GM15510 (cell line): ENCODE results near the gene MAP3K4.

Experiments used
- POLR2A ChIP-seq: IDR thresholded peaks from 3 replicates; pipeline ENCODE4 v1.6.1; 2011; ENCODE audit warnings: borderline replicate concordance; ENCODE audit not compliant: insufficient read length; ENCODE audit errors: extremely low read depth

Gene MAP3K4

DNA sequence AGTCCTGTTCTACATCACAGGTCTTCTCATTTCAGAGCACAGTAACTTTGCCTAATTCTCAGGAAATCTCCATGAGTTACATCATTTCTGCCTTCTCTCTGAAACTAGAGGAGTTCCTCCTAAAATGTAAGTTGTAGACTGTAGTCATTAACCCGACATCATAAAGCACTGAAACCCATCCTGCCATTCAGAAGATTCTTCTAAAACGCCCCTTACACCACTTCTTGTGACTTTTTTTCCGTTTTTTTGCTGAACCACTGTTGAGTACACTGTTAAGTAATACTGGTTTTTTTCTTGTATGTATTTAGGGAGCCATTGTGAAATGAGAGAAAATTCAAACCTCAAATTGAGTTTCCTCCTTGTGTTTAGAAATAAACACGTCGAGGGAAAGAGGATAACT lies 117.3 kb downstream of the MAP3K4 start:
- no peak for TF ChIP-seq POLR2A

DNA sequence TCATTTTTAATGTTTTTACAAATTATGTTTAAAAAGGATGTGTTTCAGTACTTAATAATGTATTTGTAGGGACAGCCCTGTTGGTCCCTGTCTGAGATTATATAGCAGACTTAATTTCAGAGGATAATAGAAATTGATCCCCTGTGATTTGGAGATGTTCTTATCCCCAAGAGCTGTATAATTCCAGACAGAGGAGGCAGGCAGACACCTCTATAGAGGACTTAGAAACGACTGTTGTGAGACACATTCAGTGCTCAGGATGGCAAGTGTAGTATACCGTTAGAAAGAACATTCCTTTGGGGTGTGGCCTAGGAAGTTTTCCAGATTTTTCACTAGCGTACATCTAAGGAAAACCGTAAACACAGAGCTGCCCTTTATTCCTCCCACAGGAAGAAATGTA lies 117.8 kb downstream of the MAP3K4 start:
- TF ChIP-seq POLR2A = no peak

DNA sequence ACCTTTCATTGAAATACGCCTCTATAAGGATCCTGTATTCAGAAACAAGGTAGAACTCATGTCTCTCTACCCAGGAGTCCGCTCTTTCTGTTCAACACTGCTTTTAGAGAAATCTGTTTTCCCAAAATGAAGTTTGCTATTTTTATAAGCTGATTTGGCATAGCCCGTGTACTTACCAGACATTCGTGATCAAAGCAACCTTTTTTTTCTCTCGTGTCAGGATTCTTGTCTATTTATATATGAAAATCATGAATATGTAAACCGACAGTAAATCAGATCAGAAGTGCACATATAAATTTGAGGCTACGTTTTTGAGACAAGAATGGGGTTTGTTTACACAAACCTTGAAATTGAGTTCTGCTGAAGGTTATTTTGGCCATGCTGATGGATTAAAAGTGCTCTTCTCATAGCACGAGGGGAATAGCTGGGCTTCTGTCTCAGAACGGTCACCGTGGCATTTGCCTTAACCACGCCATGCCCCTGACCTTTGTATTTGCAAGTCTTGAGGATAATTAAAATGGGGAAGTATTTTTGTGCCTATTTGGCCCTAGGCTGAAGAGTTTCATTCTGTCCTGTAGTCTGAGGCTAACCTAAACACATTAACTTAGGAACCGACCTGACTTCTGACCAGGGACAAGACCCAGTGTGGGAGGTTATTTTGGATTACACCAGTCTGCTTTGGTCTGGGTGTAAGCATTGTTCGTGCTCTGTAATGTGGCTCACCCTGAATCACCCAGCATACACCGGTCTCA lies 118.6 kb downstream of the MAP3K4 start:
- no peak for TF ChIP-seq POLR2A

DNA sequence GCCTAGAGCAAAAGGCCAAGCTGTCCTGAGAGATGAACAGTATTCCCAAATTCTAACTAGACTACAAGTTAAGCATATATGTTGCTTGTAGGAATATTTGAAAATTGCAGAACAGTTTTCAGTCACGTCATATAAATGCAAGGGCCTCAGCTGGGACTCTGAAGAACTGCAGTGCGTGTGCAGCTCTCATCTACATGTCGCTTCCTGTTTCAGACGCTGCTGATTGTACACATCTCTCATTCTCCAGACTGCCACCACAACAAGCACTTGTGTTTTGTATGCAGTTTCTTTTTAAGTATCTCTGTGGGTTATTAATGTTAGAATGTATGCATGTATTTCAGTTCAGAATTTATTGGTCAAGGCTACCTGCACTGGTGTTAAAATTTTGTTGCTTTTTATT lies 119.7 kb downstream of the MAP3K4 start:
- TF ChIP-seq POLR2A = no peak

DNA sequence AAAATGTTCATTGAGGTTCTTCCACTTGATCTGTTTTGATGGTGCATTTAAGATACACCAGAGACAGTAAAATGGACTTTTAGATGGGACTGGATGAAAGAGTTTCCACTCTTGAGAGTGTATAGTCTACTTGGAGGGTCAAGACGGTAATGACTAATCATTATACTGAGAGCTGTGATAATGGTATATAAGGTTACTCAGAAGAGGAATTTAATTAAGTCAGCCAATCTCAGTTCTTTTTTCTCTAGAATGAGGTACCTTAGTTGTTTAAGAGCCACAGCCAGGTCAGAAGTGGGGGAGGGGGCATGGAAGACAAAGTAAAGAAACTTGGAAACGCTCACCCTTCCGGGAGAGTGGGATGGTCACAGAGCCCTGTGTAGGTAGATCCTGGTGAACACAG lies 123.9 kb downstream of the MAP3K4 start:
- TF ChIP-seq POLR2A = no peak

DNA sequence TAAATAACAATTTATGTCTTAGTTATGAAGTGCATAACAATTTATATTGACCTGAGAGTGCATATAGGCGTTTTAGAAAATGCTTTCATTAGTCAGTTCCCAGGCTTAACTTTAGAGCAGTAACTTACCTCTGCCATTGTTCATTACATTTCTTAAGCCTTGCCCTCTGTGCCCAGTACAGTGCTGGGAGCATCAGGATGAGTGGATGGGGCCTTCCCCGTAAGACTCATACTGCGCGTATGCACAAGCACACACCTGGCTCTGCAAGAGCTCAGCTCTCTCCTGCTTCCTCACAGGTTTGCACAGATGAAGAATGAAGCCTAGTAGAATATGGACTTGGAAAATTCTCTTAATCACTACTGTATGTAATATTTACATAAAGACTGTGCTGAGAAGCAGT lies 125.0 kb downstream of the MAP3K4 start:
- no peak for TF ChIP-seq POLR2A

DNA sequence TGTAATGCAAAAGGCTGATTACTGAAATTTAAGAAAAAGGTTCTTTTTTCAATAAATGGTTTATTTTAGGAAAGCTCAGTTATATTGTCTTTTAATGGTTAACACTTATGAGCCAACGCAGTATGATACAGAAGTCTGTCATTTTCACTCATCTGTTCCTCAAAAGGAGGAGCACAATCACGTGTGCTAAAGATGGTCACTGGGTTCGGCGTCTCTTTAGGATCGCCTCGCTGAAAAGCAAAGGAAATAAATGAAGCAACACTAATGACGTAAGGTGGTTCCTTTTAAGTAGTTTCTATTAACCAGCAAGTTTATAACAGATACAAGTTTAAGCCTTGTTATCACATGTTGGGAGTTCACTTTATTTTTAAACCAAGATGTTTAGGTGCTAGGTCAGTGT lies 125.7 kb downstream of the MAP3K4 start:
- no peak for TF ChIP-seq POLR2A

DNA sequence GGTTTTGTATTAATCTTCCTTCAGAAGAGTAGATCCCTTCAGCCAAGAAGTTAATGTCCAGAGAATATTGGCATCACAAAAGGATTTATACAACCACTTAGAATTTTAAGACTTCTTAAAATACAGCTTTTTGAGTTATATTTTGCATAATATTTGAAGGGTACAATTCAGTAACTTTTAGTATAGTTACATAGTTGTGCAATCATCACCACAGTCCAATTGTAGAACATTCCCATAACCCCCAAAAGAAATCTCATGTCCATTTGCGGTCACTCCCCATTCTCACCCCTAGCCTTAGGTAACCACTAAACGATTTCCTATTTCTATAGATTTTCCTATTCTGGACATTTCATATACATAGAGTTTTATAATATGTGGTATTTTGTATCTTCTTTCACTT lies 126.4 kb downstream of the MAP3K4 start:
- TF ChIP-seq POLR2A = no peak

DNA sequence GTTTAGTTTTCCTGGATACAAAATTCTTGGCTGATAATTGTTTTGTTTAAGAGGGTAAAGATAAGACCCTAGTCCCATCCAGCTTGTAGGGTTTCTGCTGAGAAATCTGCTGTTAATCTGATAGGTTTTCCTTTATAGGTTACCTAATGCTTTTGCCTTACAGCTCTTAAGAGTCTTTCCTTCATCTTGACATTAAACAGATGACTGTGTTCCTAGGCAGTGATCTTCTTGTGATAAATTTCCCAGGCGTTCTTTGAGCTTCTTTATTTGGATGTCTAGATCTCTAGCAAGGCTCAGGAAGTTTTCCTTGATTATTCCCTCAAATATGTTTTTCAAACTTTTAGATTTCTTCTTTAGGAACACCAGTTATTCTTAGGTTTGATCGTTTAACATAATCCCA lies 134.0 kb downstream of the MAP3K4 start:
- TF ChIP-seq POLR2A = no peak

DNA sequence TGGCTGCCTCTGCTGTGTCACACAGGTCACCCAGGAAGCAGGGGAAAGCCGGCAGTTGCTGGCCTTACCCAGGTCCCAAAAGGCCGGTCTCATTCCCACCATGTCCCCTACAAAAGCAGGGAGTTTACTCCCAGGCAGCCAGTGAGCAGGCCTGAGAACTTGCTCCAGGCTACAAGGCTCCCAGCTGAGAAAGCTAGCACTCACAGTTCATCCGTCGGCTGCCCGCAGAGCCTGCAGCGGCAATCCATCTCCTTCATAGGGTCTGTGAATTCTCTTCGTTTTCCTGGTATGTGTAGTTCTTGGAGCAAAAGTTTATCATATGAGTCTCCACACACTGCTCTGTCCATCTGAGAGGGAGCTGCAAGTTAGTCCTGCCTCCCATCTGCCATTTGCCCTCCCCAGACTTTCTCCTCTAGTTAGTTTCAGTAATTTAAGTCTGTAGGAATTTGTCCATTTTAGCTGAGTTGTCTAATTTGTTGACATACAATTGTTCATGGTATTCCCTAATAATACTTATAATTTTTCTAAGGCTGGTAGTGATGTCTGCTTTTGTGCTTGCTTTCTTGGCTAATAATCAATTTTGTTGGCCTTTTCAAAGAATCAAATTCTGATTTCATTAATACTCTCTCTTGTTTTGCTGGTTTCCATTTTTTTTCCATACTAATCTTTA lies 135.6 kb downstream of the MAP3K4 start:
- TF ChIP-seq POLR2A = no peak

DNA sequence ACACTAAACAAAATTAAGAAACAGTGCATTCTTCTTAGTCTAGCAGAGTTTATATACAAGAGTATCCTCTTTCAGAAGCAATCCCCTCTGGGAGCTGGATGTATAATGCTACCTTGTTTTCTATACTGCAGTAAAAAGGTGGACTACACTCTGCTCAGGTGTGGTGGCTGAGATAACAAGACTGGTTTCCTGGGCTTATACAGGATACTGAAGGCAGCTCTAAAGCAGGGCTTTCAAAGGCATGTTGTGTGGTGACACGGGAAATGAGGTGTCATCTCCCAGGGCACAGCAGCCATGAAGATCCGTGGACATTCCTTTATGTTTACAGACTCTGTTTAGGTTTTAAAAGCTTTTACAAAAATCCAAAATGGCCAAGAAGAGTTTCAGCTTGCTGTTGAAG lies 136.7 kb downstream of the MAP3K4 start:
- TF ChIP-seq POLR2A = no peak

DNA sequence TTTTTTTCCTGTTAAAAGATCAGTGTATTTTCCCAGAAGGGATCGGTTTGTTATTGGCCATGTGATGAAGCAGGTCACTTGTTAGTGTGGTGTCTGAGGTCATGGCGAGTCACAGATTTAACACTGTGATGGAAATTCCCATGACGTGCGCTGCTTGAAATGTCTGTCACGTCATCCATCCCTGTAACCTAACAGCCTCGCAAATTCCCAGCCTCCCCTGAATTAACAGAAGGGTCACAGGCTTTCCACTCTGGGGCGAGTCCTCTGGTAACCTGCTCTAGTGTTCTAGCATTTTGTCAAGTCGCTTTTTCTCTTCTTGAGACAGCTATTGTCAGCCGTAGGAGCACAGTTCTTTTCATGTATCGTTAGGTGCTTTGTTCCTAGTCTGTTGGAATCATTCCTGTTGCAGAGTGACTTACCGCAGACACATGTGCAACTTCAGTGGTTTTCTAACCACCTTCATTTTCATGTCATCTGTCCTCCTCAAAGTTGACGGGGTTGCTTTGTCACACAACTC lies 137.2 kb downstream of the MAP3K4 start:
- no peak for TF ChIP-seq POLR2A

DNA sequence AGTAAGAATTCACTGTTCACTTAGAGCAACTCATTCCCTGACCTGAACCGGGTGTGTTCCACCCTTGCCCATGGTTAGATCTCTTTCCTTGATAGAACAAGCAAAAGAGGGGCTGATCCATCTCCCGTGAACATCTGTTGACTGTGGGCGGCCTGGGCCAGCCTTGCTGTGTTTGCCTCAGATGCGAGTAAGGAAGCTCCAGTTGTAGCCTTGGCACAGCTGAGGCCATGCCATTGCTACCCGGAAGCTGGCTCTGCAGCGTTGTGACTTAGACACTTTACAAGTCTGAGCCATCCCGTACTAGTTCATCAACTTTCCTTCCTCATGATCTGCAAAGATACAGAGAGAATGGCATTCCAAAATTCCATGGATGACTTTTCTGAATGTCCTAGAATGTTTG lies 139.0 kb downstream of the MAP3K4 start:
- no peak for TF ChIP-seq POLR2A

DNA sequence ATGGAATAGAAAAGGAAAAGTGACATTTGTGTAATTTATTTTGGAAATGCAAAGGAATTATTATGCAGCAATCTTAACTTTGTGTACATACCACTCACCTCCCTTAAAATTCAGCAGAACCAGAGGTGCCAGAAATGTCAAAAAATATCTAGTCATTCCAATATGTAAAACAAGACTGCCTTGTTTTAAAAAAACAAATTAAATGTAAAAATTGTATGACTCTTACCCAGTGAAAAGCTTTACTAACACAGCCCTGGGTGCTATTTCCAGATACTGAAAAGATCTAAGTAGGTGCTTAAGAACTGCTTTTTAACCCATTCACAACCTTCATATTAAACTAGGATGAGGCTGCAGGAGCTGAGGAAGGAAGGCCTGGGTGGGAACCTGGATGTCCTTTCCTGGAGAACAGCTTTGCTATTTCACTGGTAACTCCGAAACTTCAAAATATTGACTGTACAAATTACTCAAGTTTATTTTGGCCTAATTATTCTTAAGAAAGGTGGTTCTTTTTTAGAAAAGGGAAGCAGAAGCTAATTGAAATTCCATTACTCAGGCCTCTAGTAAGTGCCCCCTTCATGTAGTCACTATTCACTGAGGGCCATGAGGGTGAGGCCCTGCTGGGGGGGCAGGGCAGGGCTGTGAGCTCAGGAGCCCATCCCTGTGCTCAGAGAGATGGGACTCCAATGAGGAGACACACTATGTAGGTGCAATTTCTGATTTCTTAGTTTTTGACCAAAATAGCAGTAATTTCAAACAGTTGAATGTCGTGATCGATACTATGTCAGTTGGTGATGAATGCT lies 139.6 kb downstream of the MAP3K4 start:
- TF ChIP-seq POLR2A = no peak

DNA sequence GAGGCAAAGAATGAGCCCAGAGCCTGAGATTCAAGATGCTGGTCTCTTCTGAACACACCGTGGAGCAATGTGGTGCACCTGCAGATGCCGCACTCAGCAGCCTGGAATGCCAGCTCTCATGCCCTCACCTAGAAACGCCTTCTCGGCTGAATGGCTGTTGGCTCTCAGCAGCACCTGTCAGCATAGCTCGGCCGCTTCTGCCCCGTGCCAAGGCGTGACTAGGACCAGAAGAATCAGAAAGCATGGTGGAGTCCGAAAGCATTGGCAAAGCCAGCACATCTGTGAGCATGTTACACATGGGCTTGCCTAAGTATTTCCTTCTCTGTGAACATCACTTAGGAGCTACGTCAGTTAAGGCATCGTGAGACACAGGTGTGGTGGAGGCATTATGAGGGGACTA lies 140.8 kb downstream of the MAP3K4 start:
- no peak for TF ChIP-seq POLR2A
